ENCODE data around the gene RNF187. TPM values are rescaled to one million over a fixed set of nuclear protein-coding genes. Genes with fewer than 3 reads are reported as not detected.
A peak's percentile ranks its signal among the peaks of the same experiment; 100 is the strongest.

RNF187 gene
- polyA plus RNA-seq, 2 of the 4 experiments (the other 2 are of a cell fraction): 64.5 to 82.8 TPM

GRCh38 chr1:228490120-228491078 is 3.2 kb downstream of the RNF187 start:
- Histone ChIP-seq H3K4me1 (peaks cover 34% of the 10 kb centered on the region), H3K27ac (peak overlapping the region; percentile 94 to 97), H3K4me2 (peak overlapping the region; percentile 40; the same call in 2 of the 3 replicates), H3K9me3 (no peaks in the 10 kb centered on the region), H3K4me3 (no peak overlapping the region)
- 81% methylated on average over 5 of the region's 6 CpGs for WGBS (ENCODE audit: missing lambda C conversion rate)
- peak in 1 of 2 experiments; percentile 26 for DNase-seq (ENCODE audit: low read depth in 1 of 2, low spot score in 1 of 2)
- TF ChIP-seq KDM1A (IDR thresholded peaks at IDR 0.05; ENCODE audit: low read depth) (no peak), HMGXB4 (CRISPR knock-in tag; IDR thresholded peaks at IDR 0.05; ENCODE audit: borderline replicate concordance) (no peak), ESRRA (IDR thresholded peaks at IDR 0.05; ENCODE audit: borderline replicate concordance, low read length) (no peak), POLR2AphosphoS2 (conservative IDR thresholded peaks at IDR 0.05; ENCODE audit: low read length) (no peak), RCOR1 (IDR thresholded peaks at IDR 0.05; ENCODE audit: low read depth, low read length) (no peak), NR3C1 (IDR thresholded peaks at IDR 0.05) (no peak)
- ChIA-PET CTCF (interaction anchor here (0.6 to 3.4 kb wide), 3 partner anchors 10 to 324 kb away, joined by 3 to 26 read pairs (median 3); partner anchors contain the start of gene IBA57), POLR2A (no interaction called here)
- FAIRE-seq: no peak
- ATAC-seq: no peak

GRCh38 chr1:228493141-228494043 is 6.2 kb downstream of the RNF187 start:
- TF ChIP-seq RAD21 (conservative IDR thresholded peaks at IDR 0.05 in 1 of 2, IDR thresholded peaks at IDR 0.05 in 1 of 2) (peak in 1 of 2 experiments; percentile 15; a peak in 1 of 5 replicates), ZNF302 (CRISPR knock-in tag; IDR thresholded peaks at IDR 0.05) (no peak)
- no peaks in the 10 kb centered on the region for H3K9me3 ChIP-seq
- ChIA-PET CTCF (interaction anchor here (0.7 to 1.1 kb wide), 4 partner anchors 8 to 35 kb away, joined by 3 to 4 read pairs (median 3); no protein-coding TSS in a partner anchor), POLR2A (no interaction called here)
- no peak overlapping the region for H3K4me3 ChIP-seq
- no peak overlapping the region for H3K27ac ChIP-seq
- FAIRE-seq: no peak
- H3K4me2 ChIP-seq: no peak overlapping the region
- ATAC-seq: no peak; a peak in 1 of 6 replicates
- no peak for DNase-seq (ENCODE audit: low read depth in 1 of 2, low spot score in 1 of 2)
- 95% methylated on average over 28 of the region's 28 CpGs for WGBS (ENCODE audit: missing lambda C conversion rate)
- H3K4me1 ChIP-seq: peaks cover 25% of the 10 kb centered on the region

- TF ChIP-seq HDAC2 (IDR thresholded peaks at IDR 0.05) (no peak), ZC3H11A (IDR thresholded peaks at IDR 0.05) (no peak), HES2 (IDR thresholded peaks at IDR 0.05) (no peak), CHD2 (IDR thresholded peaks at IDR 0.05; ENCODE audit: low read length, partially characterized antibody) (no peak)
- CTCF ChIA-PET: interaction anchor here (0.7 to 1.0 kb wide), 2 partner anchors 19 to 21 kb away, joined by 3 to 4 read pairs; no protein-coding TSS in a partner anchor
Observed at GRCh38 chr1:228494044-228494353, 6.8 kb downstream of the RNF187 start.

GRCh38 chr1:228494391-228494790 is 7.2 kb downstream of the RNF187 start:
- no peak overlapping the region for H3K4me2 ChIP-seq
- H3K4me1 ChIP-seq: peaks cover 15% of the 10 kb centered on the region; the same call in 2 of the 3 replicates
- WGBS (ENCODE audit: missing lambda C conversion rate): 77% methylated on average over 7 of the region's 7 CpGs
- DNase-seq (ENCODE audit: low read depth in 1 of 2, low spot score in 1 of 2): no peak
- no peak for ATAC-seq
- H3K4me3 ChIP-seq: no peak overlapping the region
- H3K27ac ChIP-seq: no peak overlapping the region
- FAIRE-seq: no peak
- ChIA-PET POLR2A (no interaction called here), CTCF (interaction anchor here (0.7 to 1.0 kb wide), 2 partner anchors 20 to 21 kb away, joined by 3 to 4 read pairs; no protein-coding TSS in a partner anchor)
- no peak for TF ChIP-seq HDAC2 (IDR thresholded peaks at IDR 0.05)
- no peak for TF ChIP-seq CHD2 (IDR thresholded peaks at IDR 0.05; ENCODE audit: low read length, partially characterized antibody)
- TF ChIP-seq MAFK (IDR thresholded peaks at IDR 0.05; ENCODE audit: partially characterized antibody): no peak
- TF ChIP-seq USF2 (IDR thresholded peaks at IDR 0.05): no peak
- TF ChIP-seq ZSCAN20 (CRISPR knock-in tag; IDR thresholded peaks at IDR 0.05): no peak
- no peak for TF ChIP-seq EP300 (IDR thresholded peaks at IDR 0.05)
- no peak for TF ChIP-seq RAD21 (conservative IDR thresholded peaks at IDR 0.05 in 1 of 2, IDR thresholded peaks at IDR 0.05 in 1 of 2)
- no peak for TF ChIP-seq BHLHE40 (IDR thresholded peaks at IDR 0.05; ENCODE audit: low read depth, low read length)
- no peak for TF ChIP-seq EHF (CRISPR knock-in tag; IDR thresholded peaks at IDR 0.05)
- no peak for TF ChIP-seq ESRRA (IDR thresholded peaks at IDR 0.05; ENCODE audit: borderline replicate concordance, low read length)
- TF ChIP-seq RFX5 (IDR thresholded peaks at IDR 0.05): no peak
- TF ChIP-seq FOSB (CRISPR knock-in tag; IDR thresholded peaks at IDR 0.05): no peak
- TF ChIP-seq CBX8 (IDR thresholded peaks at IDR 0.05): no peak
- TF ChIP-seq ELK1 (IDR thresholded peaks at IDR 0.05; ENCODE audit: low read depth, low read length): no peak
- TF ChIP-seq HEYL (CRISPR knock-in tag; IDR thresholded peaks at IDR 0.05): no peak
- no peak for TF ChIP-seq NFE2L2 (conservative IDR thresholded peaks at IDR 0.05; ENCODE audit: low read length)
- H3K9me3 ChIP-seq: no peaks in the 10 kb centered on the region

More at GRCh38 chr1:228494044-228494353, 6.8 kb downstream of the RNF187 start:
- ATAC-seq: no peak
- H3K4me3 ChIP-seq: no peak overlapping the region
- peaks cover 19% of the 10 kb centered on the region for H3K4me1 ChIP-seq
- H3K27ac ChIP-seq: no peak overlapping the region
- H3K4me2 ChIP-seq: no peak overlapping the region
- POLR2A ChIA-PET: no interaction called here
- 84% methylated on average over 9 of the region's 9 CpGs for WGBS (ENCODE audit: missing lambda C conversion rate)
- no peak for DNase-seq (ENCODE audit: low read depth in 1 of 2, low spot score in 1 of 2)
- H3K9me3 ChIP-seq: no peaks in the 10 kb centered on the region
- FAIRE-seq: no peak

Measured in A549 (cell line).